ENCODE results near the gene MRPL27. TPM values are rescaled to one million over a fixed set of nuclear protein-coding genes. Genes with fewer than 3 reads are reported as not detected.

The MRPL27 gene
- total RNA-seq, 2 experiments from 2014 or later = 54.6 to 55.8 TPM

DNA sequence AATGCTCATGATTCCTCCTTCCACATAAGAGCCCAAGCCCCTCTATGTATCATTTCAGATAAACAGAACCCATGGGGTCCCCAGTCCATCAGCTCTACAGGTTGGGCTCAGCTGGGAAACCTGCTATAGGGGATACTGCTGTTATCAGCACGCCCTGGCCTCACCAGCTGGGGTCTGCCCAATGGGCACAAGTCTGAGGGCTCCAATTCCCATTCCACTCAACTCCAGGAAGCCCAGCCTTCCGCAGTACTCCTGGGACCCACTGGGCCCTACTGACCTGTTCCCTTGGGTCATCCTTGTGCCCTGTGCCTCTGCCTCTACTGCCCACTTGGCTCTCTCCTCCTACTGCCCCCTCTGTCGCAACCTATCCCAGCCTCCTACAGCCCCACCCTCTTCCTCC, 43.3 kb downstream of the MRPL27 start:
- Mint-ChIP-seq H3K4me1 (ENCODE audit: low read depth) (peaks cover 11% of the 10 kb centered on the region), H3K9me3 (no peaks in the 10 kb centered on the region), H3K36me3 (ENCODE audit: low read depth) (no peaks in the 10 kb centered on the region), H3K27me3 (peaks cover 2% of the 10 kb centered on the region), H3K4me3 (no peak overlapping the region), H3K27ac (no peak overlapping the region)
- POLR2A ChIA-PET = no interaction called here
- no peak for TF ChIP-seq CTCF (IDR thresholded peaks at IDR 0.05)
- CTCF ChIA-PET = interaction anchor here (1.3 kb wide), 1 partner anchor 236 kb away, joined by 4 read pairs; no protein-coding TSS in a partner anchor
- ATAC-seq = no peak
- DNase-seq = no peak
- intact Hi-C loops (cut with micrococcal nuclease) = no loop called here

DNA sequence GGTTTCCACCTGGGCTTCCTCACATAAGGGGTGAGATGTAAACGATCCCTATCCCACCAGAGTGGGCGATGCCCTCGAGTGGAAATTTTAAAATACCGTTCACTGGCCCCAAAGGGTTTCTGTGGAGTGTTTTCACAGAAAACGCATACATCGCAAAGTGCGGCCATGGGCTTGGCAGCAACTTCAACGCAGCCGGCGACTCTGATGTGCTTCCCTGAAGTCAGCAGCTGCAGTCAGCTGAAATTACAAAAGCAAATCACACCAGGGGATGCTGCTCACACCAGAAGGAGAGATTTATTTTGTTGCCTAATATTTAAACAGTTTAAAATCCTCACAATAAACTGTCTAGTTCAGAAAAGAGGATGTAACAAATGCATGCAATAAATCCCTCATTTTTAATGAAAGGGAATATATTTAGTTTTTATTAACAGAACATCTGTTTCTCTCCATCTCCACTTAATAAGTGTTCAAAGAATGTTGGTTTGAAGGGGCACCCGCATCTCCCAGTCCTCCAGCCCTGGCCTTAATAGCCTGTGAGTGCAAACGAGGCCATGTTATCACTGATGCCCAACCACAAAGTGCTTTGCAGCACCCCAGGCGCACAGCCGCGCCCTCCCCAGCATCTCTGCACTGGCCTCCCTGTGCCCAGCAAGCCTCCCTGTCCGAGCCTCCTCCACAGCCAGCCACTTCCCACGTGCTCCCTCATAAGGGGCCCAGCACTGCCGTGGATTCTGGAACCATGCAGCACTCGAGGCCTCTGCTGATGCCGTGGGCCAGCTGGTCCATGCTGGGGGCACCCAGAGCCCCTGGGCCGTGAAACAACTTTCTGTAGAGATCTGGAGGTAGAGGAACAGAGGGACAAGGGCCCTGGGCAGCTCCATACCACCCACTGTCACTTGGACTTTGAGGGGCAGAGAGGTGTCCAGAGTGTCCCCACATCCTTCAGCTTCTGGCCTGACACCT, 44.3 kb downstream of the MRPL27 start:
- no peak for TF ChIP-seq CTCF (IDR thresholded peaks at IDR 0.05)
- intact Hi-C loops (cut with micrococcal nuclease) = no loop called here
- H3K36me3 Mint-ChIP-seq (ENCODE audit: low read depth) = no peaks in the 10 kb centered on the region
- H3K4me3 Mint-ChIP-seq = no peak overlapping the region
- ChIA-PET POLR2A (no interaction called here), CTCF (no interaction called here)
- no peak overlapping the region for H3K27ac Mint-ChIP-seq
- peaks cover 7% of the 10 kb centered on the region for H3K4me1 Mint-ChIP-seq (ENCODE audit: low read depth)
- H3K9me3 Mint-ChIP-seq = no peaks in the 10 kb centered on the region
- DNase-seq (no peak), ATAC-seq (no peak)
- peaks cover 2% of the 10 kb centered on the region for H3K27me3 Mint-ChIP-seq

GRCh38 chr17:50326831-50327364, 46.1 kb downstream of the MRPL27 start:
- Mint-ChIP-seq H3K27me3 (no peaks in the 10 kb centered on the region), H3K4me3 (no peak overlapping the region), H3K4me1 (ENCODE audit: low read depth) (peaks cover 4% of the 10 kb centered on the region), H3K27ac (no peak overlapping the region), H3K9me3 (no peaks in the 10 kb centered on the region), H3K36me3 (ENCODE audit: low read depth) (no peaks in the 10 kb centered on the region)
- intact Hi-C loops (cut with micrococcal nuclease) = no loop called here
- POLR2A ChIA-PET = interaction anchor here (0.8 to 1.0 kb wide), 2 partner anchors 21 to 22 kb away, joined by 3 to 4 read pairs; no protein-coding TSS in a partner anchor
- no peak for TF ChIP-seq CTCF (IDR thresholded peaks at IDR 0.05)
- no peak for ATAC-seq
- no peak for DNase-seq
- CTCF ChIA-PET = no interaction called here

- Mint-ChIP-seq H3K9me3 (no peaks in the 10 kb centered on the region), H3K27me3 (no peaks in the 10 kb centered on the region), H3K27ac (no peak overlapping the region), H3K4me3 (no peak overlapping the region), H3K4me1 (ENCODE audit: low read depth) (peaks cover 2% of the 10 kb centered on the region), H3K36me3 (ENCODE audit: low read depth) (no peaks in the 10 kb centered on the region)
- ATAC-seq (no peak), DNase-seq (no peak)
- POLR2A ChIA-PET = no interaction called here
- intact Hi-C loops (cut with micrococcal nuclease) = no loop called here
- TF ChIP-seq CTCF (IDR thresholded peaks at IDR 0.05) = no peak
- CTCF ChIA-PET = no interaction called here
Observed at GRCh38 chr17:50325906-50326305, 47.1 kb downstream of the MRPL27 start.

GRCh38 chr17:50323060-50323459, 49.9 kb downstream of the MRPL27 start:
- H3K27ac Mint-ChIP-seq = no peak overlapping the region
- H3K36me3 Mint-ChIP-seq (ENCODE audit: low read depth) = no peaks in the 10 kb centered on the region
- no peak for TF ChIP-seq CTCF (IDR thresholded peaks at IDR 0.05)
- POLR2A ChIA-PET = no interaction called here
- no peaks in the 10 kb centered on the region for H3K27me3 Mint-ChIP-seq
- H3K4me3 Mint-ChIP-seq = no peak overlapping the region
- no peaks in the 10 kb centered on the region for H3K9me3 Mint-ChIP-seq
- CTCF ChIA-PET = interaction anchor here (1.0 to 1.3 kb wide), 3 partner anchors 14 to 160 kb away, joined by 3 to 4 read pairs (median 3); no protein-coding TSS in a partner anchor
- intact Hi-C loops (cut with micrococcal nuclease) = no loop called here
- no peak for DNase-seq
- ATAC-seq = no peak
- peaks cover 2% of the 10 kb centered on the region for H3K4me1 Mint-ChIP-seq (ENCODE audit: low read depth)
